ENCODE measurements around the gene OR2F1.
"Not testable (repeated sequence)": the region's sequence is repeated elsewhere in the genome, so short reads cannot be mapped to it uniquely, and the experiment has no call there.

OR2F1 gene

DNA sequence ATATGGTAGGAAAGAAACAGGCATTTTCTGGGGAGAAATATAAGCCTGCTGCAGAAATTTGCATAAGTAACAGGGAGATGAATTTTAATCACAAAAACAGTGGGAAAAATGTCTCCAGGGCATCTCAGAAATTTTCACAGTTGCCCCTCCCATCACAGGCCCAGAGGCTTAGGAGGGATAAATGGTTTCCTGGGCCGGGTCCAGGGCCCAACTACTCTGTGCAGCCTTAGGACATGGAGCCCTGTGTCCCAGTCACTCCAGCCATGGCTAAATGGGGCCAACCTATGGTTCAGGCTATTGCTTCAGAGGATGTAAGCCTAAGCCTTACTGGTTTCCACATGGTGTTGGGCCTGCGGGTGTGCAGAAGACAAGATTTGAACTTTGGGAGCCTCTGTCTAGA lies 54.7 kb downstream of the OR2F1 start:
- DNase-seq (ENCODE audit: low read depth) = no peak

DNA sequence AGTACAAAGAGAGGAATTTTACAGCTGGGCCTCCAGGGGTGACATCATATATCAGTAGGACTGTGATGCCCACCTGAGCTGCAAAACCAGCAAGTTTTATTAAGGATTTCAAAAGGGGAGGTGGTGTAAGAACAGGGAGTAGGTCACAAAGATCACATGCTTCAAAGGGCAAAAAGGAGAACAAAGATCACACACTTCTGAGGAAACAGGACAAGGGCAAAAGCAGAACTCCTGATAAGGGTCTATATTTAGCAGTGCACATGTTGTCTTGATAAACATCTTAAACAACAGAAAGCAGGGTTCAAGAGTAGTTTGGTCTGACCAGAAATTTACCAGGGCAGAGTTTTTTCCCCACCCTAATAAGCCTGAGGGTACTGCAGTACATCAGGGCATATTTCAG lies 55.4 kb downstream of the OR2F1 start:
- DNase-seq (ENCODE audit: low read depth) = not testable (repeated sequence)

DNA sequence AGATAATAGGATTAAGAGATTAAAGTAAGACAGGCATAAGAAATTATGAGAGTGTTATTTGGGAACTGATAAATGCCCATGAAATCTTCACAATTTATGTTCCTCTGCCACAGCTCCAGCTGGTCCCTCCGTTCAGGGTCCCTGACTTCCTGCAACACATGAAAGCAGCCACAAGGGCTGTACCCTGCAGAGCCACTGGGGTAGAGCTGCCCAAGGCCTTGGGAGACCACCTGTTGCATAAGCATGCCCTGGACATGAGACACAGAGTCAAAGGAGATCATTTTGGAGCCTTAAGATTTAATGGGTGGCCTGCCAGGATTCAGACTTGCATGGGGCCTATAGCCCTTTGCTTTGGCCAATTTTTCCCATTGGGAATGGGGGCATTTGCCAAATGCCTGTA lies 56.2 kb downstream of the OR2F1 start:
- DNase-seq (ENCODE audit: low read depth) = not testable (repeated sequence)

DNA sequence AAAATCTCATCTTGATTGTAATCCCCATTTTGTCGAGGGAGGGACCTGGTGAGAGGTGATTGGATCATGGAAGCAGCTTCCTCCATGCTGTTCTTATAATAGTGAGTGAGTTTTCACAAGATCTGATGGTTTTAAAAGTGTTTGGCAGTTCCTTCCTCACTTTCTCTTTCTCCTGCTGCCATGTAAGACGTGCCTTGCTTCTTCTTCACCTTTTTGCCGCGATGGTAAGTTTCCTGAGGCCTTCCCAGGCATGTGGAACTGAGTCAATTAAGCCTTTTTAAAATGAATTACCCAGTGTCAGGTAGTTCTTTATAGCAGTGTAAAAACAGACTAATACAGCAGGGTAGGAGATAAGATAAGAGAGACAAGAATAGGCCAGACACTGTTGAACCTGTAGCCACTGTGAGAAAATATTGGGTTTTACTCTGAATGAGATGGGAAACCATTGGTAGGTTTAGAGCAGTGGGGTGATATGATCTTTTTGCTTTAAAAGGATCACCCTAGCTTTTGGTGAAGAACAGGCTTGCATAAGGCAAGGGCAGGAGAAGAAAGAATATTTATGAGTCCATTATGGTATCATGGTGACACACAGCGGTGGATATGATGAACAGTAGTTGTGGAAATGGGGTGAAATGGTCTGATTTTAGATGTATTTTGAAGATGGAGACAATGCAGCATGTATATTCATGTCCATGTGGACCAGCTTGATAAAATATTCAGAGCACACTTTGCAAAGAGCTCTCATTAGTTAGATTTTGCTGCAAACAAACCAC lies 57.0 kb downstream of the OR2F1 start:
- DNase-seq (ENCODE audit: low read depth) = no peak
